HCT116 (cell line): ENCODE data around the gene NEO1. TPM values are rescaled to one million over a fixed set of nuclear protein-coding genes. Genes with fewer than 3 reads are reported as not detected.
A peak's percentile ranks its signal among the peaks of the same experiment; 100 is the strongest.

ENCODE experiments used
- ATAC-seq: fragments of 200-7000 bp; cut with Tn5 transposase; 2 replicates; pipeline ENCODE4 v1.9.1; 2020; ENCODE audit warnings: mild to moderate bottlenecking, moderate library complexity
- BruUV-seq: library from RNA; stranded (reverse); fragments of 400-500 nt; replicated peaks from 2 replicates; lab custom pipeline; 2021; lab: Mats Ljungman, UMichigan
- CTCF ChIA-PET: fragments of 300-600 bp; sonication (Branson Sonifier 250); formaldehyde crosslinking; loops from one replicate; lab custom pipeline; 2021; ENCODE audit warnings: antibody characterized with exemption; lab: Charles Lee
- POLR2A ChIA-PET: fragments of 300-600, 350-600 bp; sonication (Branson Sonifier 250); formaldehyde crosslinking; loops from one replicate; lab custom pipeline; 2021; ENCODE audit warnings: antibody characterized with exemption; lab: Charles Lee
- RAD21 ChIA-PET, 2 experiments: fragments of 300-600 bp; sonication (Branson Sonifier 250); formaldehyde crosslinking; loops; one replicate each; lab custom pipeline; 2023; ENCODE audit warnings: low total read pairs in 2 of 2; ENCODE audit not compliant: uncharacterized antibody in 2 of 2, unreplicated experiment in 2 of 2, low non-redundant PET in 1 of 2; lab: Charles Lee
- DNase-seq: peaks from one replicate; pipeline ENCODE4 v3.0.0-alpha.2; 2010; ENCODE audit warnings: low read depth, low spot score
- H2AFZ ChIP-seq: fragments of 200-600 bp; shearing (Covaris generic), sonication (generic); 2 replicates; pipeline ENCODE4 v1.6.1; 2017; ENCODE audit warnings: low read depth, mixed run types, mixed read lengths, antibody characterized with exemption, low read length; ENCODE audit not compliant: poor library complexity, severe bottlenecking
- H3K27ac ChIP-seq: 2 replicates; pipeline ENCODE4 v1.5.1; 2012; ENCODE audit warnings: low read depth, low read length
- H3K27me3 ChIP-seq: fragments of 200-600 bp; sonication (generic); 2 replicates; pipeline ENCODE4 v1.6.1; 2016; ENCODE audit warnings: mixed run types, low read length, mixed read lengths; ENCODE audit not compliant: insufficient read depth
- H3K36me3 ChIP-seq, 2 experiments: fragments of 200-500 bp in 1 of 2; fragments of 200-600 bp in 1 of 2; sonication (Bioruptor generic) in 1 of 2; sonication (generic) in 1 of 2; 2 replicates each; pipeline versions ENCODE4 v1.5.1 to v1.6.1; 2014 to 2016; ENCODE audit warnings: low read length in 2 of 2, inconsistent platforms in 1 of 2, mixed read lengths in 1 of 2, mixed run types in 1 of 2; ENCODE audit not compliant: insufficient read depth in 2 of 2, control insufficient read depth in 1 of 2
- H3K4me1 ChIP-seq, 2 experiments: fragments of 200-600 bp in 1 of 2; sonication (generic) in 1 of 2; 2 replicates each; pipeline versions ENCODE4 v1.5.1 to v1.6.1; 2012 to 2017; ENCODE audit warnings: low read length in 2 of 2, inconsistent platforms in 1 of 2, mild to moderate bottlenecking in 1 of 2, mixed read lengths in 1 of 2, mixed run types in 1 of 2, moderate library complexity in 1 of 2; ENCODE audit not compliant: insufficient read depth in 2 of 2, control insufficient read depth in 1 of 2
- H3K4me2 ChIP-seq: fragments of 200-600 bp; sonication (generic); 2 replicates; pipeline ENCODE4 v1.6.1; 2017; ENCODE audit warnings: mixed run types, low read length, mixed read lengths
- H3K4me3 ChIP-seq, 2 experiments: fragments of 200-600 bp in 1 of 2; sonication (generic) in 1 of 2; replicated peaks in 1 of 2; 2 replicates each; pipeline ENCODE4 v1.5.1; 2011 to 2016; ENCODE audit warnings: low read length in 2 of 2, control low read depth in 1 of 2, low read depth in 1 of 2, mild to moderate bottlenecking in 1 of 2, mixed read lengths in 1 of 2, mixed run types in 1 of 2
- H3K79me2 ChIP-seq: fragments of 200-600 bp; sonication (generic); 2 replicates; pipeline ENCODE4 v1.6.1; 2017; ENCODE audit warnings: mild to moderate bottlenecking, mixed run types, low read length, moderate library complexity, mixed read lengths; ENCODE audit not compliant: insufficient read depth
- H3K9ac ChIP-seq: fragments of 200-600 bp; sonication (generic); 2 replicates; pipeline ENCODE4 v1.6.1; 2016; ENCODE audit warnings: low read length, mixed read lengths
- H3K9me2 ChIP-seq: fragments of 200-600 bp; sonication (generic), shearing (Covaris generic); 2 replicates; pipeline ENCODE4 v1.6.1; 2017; ENCODE audit warnings: mixed run types, mild to moderate bottlenecking, moderate library complexity; ENCODE audit not compliant: insufficient read depth
- H3K9me3 ChIP-seq, 2 experiments: fragments of 200-500 bp in 1 of 2; fragments of 200-600 bp in 1 of 2; sonication (Bioruptor generic) in 1 of 2; sonication (generic) in 1 of 2; 2 replicates each; pipeline ENCODE4 v1.6.1; 2014 to 2017; ENCODE audit warnings: low read length in 2 of 2, mixed read lengths in 2 of 2, inconsistent platforms in 1 of 2, low read depth in 1 of 2, mild to moderate bottlenecking in 1 of 2, mixed run types in 1 of 2, moderate library complexity in 1 of 2; ENCODE audit not compliant: control insufficient read depth in 1 of 2, insufficient read depth in 1 of 2
- H4K20me1 ChIP-seq: fragments of 200-600 bp; sonication (generic), shearing (Covaris generic); 2 replicates; pipeline ENCODE4 v1.6.1; 2017; ENCODE audit warnings: mixed run types, mild to moderate bottlenecking, moderate library complexity; ENCODE audit not compliant: insufficient read depth
- CEBPB ChIP-seq: IDR thresholded peaks from 2 replicates; pipeline ENCODE4 v1.6.1; 2012; ENCODE audit warnings: low read depth
- EGR1 ChIP-seq: IDR thresholded peaks from 2 replicates; pipeline ENCODE4 v1.6.1; 2012; ENCODE audit warnings: low read depth
- EZH2phosphoT487 ChIP-seq: fragments of 200-600 bp; IDR thresholded peaks from 2 replicates; pipeline ENCODE4 v1.6.1; 2018; ENCODE audit warnings: antibody characterized with exemption, borderline replicate concordance
- RAD21 ChIP-seq: IDR thresholded peaks from 2 replicates; pipeline ENCODE4 v1.6.1; 2012; ENCODE audit warnings: low read depth, mild to moderate bottlenecking
- SP1 ChIP-seq: IDR thresholded peaks from 2 replicates; pipeline ENCODE4 v1.6.1; 2012; ENCODE audit warnings: low read depth
- ZFX ChIP-seq: fragments of 450-650 bp; IDR thresholded peaks from 2 replicates; pipeline ENCODE4 v1.6.1; 2017
- intact Hi-C: fragments of 100-400 bp; cut with micrococcal nuclease; formaldehyde crosslinking; loops from 2 replicates; pipeline ENCODE4 v1.10.0; 2022
- total RNA-seq: library from RNA; stranded (reverse); gene quantifications from one replicate; pipeline ENCODE4 v1.2.1, GENCODE V29; 2021; ENCODE audit not compliant: unreplicated experiment
- TF ChIP-seq, protein P1 (sequence below): IDR thresholded peaks from 2 replicates; pipeline ENCODE4 v1.6.1; 2012; ENCODE audit warnings: low read depth
- TF ChIP-seq, protein P2 (sequence below), 3 experiments: fragments of 200-600 bp in 1 of 3; sonication (generic) in 1 of 3; IDR thresholded peaks in 2 of 3; conservative IDR thresholded peaks in 1 of 3; 2 replicates each; pipeline ENCODE4 v1.5.1; 2012 to 2017; ENCODE audit warnings: low read depth in 2 of 3, low read length in 2 of 3, antibody characterized with exemption in 1 of 3, borderline replicate concordance in 1 of 3, control low read depth in 1 of 3, mild to moderate bottlenecking in 1 of 3, mixed read lengths in 1 of 3, mixed run types in 1 of 3, moderate library complexity in 1 of 3; ENCODE audit not compliant: insufficient read depth in 1 of 3

NEO1 gene
- total RNA-seq, 1 experiment from 2014 or later, result 30.0 TPM

DNA sequence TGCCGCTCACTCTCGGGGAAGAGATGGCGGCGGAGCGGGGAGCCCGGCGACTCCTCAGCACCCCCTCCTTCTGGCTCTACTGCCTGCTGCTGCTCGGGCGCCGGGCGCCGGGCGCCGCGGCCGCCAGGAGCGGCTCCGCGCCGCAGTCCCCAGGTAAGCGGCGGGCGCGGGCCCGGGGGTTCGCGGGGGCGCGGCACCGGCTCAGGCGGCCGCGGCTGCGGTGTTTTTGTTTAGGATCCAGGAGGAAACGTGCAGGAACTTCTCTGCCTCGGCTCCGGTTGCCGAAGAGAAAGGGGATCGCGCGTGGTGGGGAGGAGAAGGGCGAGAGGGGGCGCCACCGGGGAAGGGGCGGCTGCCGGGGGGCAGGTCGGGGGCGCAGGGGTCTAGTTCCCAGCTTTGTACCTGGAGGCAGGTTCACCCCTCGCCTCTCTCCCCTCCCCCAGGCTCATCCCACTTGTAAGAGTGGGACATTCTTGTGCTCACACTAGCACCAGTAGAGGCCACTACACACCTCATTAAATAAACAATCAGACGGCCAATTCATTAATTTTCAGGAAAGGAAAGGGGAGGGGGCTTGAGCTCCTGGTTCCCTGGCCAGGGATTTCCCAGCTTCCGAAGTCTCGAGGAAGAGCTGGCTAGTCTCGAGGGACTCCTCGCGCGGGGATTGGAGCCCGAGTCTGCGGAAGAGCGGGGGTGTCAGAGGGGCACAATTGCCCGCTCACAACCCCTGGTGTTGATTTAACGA lies 562 bp downstream of the NEO1 start:
- intact Hi-C loops, result no loop called here
- peak overlapping the region; percentile 73 for H3K27ac ChIP-seq
- RAD21 ChIA-PET, result no interaction called here

DNA sequence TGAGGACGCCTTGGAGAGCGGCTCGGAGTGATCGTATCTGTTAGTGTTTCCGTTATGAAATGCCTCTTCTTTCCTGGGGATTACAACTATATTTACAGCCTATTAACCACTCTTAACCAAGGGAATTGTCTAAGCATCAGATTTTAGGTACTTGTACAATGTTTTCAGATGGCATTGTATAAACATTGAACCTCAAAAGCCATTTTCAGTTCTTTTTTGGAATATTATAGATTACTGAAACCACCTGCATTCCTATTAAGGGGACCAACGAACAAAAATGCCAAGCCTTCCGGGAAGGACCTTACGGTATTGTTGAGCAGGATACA lies 1.1 kb downstream of the NEO1 start:
- no peak for TF ChIP-seq RAD21
- TF ChIP-seq, protein P1, sequence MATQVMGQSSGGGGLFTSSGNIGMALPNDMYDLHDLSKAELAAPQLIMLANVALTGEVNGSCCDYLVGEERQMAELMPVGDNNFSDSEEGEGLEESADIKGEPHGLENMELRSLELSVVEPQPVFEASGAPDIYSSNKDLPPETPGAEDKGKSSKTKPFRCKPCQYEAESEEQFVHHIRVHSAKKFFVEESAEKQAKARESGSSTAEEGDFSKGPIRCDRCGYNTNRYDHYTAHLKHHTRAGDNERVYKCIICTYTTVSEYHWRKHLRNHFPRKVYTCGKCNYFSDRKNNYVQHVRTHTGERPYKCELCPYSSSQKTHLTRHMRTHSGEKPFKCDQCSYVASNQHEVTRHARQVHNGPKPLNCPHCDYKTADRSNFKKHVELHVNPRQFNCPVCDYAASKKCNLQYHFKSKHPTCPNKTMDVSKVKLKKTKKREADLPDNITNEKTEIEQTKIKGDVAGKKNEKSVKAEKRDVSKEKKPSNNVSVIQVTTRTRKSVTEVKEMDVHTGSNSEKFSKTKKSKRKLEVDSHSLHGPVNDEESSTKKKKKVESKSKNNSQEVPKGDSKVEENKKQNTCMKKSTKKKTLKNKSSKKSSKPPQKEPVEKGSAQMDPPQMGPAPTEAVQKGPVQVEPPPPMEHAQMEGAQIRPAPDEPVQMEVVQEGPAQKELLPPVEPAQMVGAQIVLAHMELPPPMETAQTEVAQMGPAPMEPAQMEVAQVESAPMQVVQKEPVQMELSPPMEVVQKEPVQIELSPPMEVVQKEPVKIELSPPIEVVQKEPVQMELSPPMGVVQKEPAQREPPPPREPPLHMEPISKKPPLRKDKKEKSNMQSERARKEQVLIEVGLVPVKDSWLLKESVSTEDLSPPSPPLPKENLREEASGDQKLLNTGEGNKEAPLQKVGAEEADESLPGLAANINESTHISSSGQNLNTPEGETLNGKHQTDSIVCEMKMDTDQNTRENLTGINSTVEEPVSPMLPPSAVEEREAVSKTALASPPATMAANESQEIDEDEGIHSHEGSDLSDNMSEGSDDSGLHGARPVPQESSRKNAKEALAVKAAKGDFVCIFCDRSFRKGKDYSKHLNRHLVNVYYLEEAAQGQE, result no peak
- no peak for TF ChIP-seq EGR1
- TF ChIP-seq ZFX, result no peak
- H3K9me2 ChIP-seq, result no peaks in the 10 kb centered on the region
- CTCF ChIA-PET, result no interaction called here
- no peaks in the 10 kb centered on the region for H3K36me3 ChIP-seq
- no TSS peak for BruUV-seq
- DNase-seq (no peak), ATAC-seq (no peak)
- H3K27ac ChIP-seq, result peak overlapping the region; percentile 23; the same call in 1 of the 2 replicates
- H3K4me2 ChIP-seq, result peak overlapping the region; percentile 90
- H3K79me2 ChIP-seq, result no peaks in the 10 kb centered on the region
- intact Hi-C loops, result no loop called here
- no peaks in the 10 kb centered on the region for H3K9me3 ChIP-seq
- peak overlapping the region; percentile 56 for H3K9ac ChIP-seq
- no peaks in the 10 kb centered on the region for H3K27me3 ChIP-seq
- no peaks in the 10 kb centered on the region for H4K20me1 ChIP-seq
- RAD21 ChIA-PET, result no interaction called here
- POLR2A ChIA-PET, result no interaction called here
- H3K4me1 ChIP-seq, result peaks cover 5 to 13% of the 10 kb centered on the region in 2 experiments; a peak in 2 of 4 replicates
- H2AFZ ChIP-seq, result peak overlapping the region; percentile 52
- peak overlapping the region; percentile 56 to 66 for H3K4me3 ChIP-seq

More for the DNA sequence above, 562 bp downstream of the NEO1 start:
- H3K4me2 ChIP-seq, result peak overlapping the region; percentile 90
- no peaks in the 10 kb centered on the region for H3K36me3 ChIP-seq
- no peaks in the 10 kb centered on the region for H3K9me3 ChIP-seq
- H3K9me2 ChIP-seq, result no peaks in the 10 kb centered on the region
- H3K4me1 ChIP-seq, result peaks cover 5 to 13% of the 10 kb centered on the region in 2 experiments; a peak in 2 of 4 replicates
- H3K4me3 ChIP-seq, result peak overlapping the region; percentile 56 to 66
- CTCF ChIA-PET, result no interaction called here
- H3K79me2 ChIP-seq, result no peaks in the 10 kb centered on the region
- ATAC-seq, result peak; percentile 50
- TF ChIP-seq, protein P2, sequence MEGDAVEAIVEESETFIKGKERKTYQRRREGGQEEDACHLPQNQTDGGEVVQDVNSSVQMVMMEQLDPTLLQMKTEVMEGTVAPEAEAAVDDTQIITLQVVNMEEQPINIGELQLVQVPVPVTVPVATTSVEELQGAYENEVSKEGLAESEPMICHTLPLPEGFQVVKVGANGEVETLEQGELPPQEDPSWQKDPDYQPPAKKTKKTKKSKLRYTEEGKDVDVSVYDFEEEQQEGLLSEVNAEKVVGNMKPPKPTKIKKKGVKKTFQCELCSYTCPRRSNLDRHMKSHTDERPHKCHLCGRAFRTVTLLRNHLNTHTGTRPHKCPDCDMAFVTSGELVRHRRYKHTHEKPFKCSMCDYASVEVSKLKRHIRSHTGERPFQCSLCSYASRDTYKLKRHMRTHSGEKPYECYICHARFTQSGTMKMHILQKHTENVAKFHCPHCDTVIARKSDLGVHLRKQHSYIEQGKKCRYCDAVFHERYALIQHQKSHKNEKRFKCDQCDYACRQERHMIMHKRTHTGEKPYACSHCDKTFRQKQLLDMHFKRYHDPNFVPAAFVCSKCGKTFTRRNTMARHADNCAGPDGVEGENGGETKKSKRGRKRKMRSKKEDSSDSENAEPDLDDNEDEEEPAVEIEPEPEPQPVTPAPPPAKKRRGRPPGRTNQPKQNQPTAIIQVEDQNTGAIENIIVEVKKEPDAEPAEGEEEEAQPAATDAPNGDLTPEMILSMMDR (IDR thresholded peaks at IDR 0.05 in 2 of 3, conservative IDR thresholded peaks at IDR 0.05 in 1 of 3; ENCODE audit: borderline replicate concordance in 1 of 3, insufficient read depth in 1 of 3, low read depth in 2 of 3, low read length in 2 of 3), result peak; percentile 18 to 36 (median 34); a peak in 4 of 6 replicates
- TF ChIP-seq EGR1, result peak; percentile 39
- TF ChIP-seq SP1, result no peak
- TF ChIP-seq EZH2phosphoT487, result no peak
- no peak for TF ChIP-seq CEBPB
- peak; percentile 36; the same call in 1 of the 2 replicates for TF ChIP-seq RAD21
- no peaks in the 10 kb centered on the region for H3K27me3 ChIP-seq
- H3K9ac ChIP-seq, result peak overlapping the region; percentile 56
- BruUV-seq, result no TSS peak
- peak overlapping the region; percentile 52 for H2AFZ ChIP-seq
- POLR2A ChIA-PET, result no interaction called here
- H4K20me1 ChIP-seq, result no peaks in the 10 kb centered on the region
- DNase-seq, result peak; percentile 23
